ENCODE results near the gene MYEOV. TPM values are rescaled to one million over a fixed set of nuclear protein-coding genes. Genes with fewer than 3 reads are reported as not detected.

MYEOV gene
- polyA plus RNA-seq, 1 experiment: 4.5 TPM

DNA sequence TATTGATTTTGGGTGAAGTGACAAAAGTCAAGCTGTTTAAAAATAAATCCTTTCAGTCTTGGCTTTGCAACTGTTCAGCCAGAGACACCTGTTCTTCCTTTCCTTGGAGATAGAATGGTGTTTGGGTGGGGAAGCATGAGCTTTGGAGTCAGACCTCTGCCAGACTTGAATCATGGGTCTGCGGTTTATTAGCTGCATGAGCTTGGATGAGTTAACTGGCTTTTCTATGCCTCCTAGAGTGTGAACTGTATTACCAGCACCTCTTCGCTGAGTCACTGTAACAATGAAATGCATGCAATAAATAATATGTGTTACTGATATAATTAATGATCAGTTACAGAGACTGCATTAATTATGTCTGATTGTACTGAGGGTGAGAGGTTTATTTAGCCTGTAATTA lies 13.5 kb upstream of the MYEOV start:
- no peak overlapping the region for H3K4me3 ChIP-seq (ENCODE audit: low read depth, low read length)
- peaks cover 3% of the 10 kb centered on the region for H3K27me3 ChIP-seq (ENCODE audit: control insufficient read depth, insufficient read depth, low read length)
- ChIA-PET CTCF (interaction anchor here (0.8 to 2.8 kb wide), 4 partner anchors 13 to 364 kb away, joined by 3 to 17 read pairs (median 4); partner anchors contain the start of gene MYEOV), POLR2A (interaction anchor here (0.6 kb wide), 1 partner anchor 38 kb away, joined by 3 read pairs; no protein-coding TSS in a partner anchor)
- DNase-seq (ENCODE audit: low read depth): no peak
- no peaks in the 10 kb centered on the region for H3K36me3 ChIP-seq (ENCODE audit: control insufficient read depth, insufficient read depth, low read length)
- TF ChIP-seq CTCF (IDR thresholded peaks at IDR 0.05; ENCODE audit: insufficient read depth, low read depth, low read length): no peak

DNA sequence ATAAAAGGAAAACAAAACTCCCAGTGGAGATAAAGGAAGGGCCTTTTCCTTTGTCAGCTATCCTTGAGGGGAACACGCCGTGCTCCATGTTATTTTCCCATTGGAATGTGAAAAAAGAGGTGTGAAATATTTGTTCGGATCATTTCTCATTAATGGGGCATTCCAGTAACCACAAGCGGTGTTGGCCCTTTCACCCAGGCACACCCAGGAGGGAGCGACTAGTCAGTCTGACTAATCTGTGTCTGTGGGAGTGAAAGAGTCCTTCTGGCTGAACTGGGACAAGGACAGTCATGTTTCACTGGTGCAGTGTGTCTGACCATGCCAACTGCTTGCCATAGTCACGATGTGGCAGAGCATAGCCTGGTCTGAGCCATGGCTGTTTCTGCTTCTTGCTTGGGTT lies 13.0 kb upstream of the MYEOV start:
- POLR2A ChIA-PET: interaction anchor here (0.6 kb wide), 1 partner anchor 39 kb away, joined by 3 read pairs; no protein-coding TSS in a partner anchor
- H3K36me3 ChIP-seq (ENCODE audit: control insufficient read depth, insufficient read depth, low read length): no peaks in the 10 kb centered on the region
- CTCF ChIA-PET: interaction anchor here (0.8 to 2.8 kb wide), 5 partner anchors 12 to 363 kb away, joined by 3 to 17 read pairs (median 5); partner anchors contain the start of gene MYEOV
- H3K27me3 ChIP-seq (ENCODE audit: control insufficient read depth, insufficient read depth, low read length): peaks cover 3% of the 10 kb centered on the region
- peak; percentile 73 for DNase-seq (ENCODE audit: low read depth)
- H3K4me3 ChIP-seq (ENCODE audit: low read depth, low read length): no peak overlapping the region
- TF ChIP-seq CTCF (IDR thresholded peaks at IDR 0.05; ENCODE audit: insufficient read depth, low read depth, low read length): no peak

DNA sequence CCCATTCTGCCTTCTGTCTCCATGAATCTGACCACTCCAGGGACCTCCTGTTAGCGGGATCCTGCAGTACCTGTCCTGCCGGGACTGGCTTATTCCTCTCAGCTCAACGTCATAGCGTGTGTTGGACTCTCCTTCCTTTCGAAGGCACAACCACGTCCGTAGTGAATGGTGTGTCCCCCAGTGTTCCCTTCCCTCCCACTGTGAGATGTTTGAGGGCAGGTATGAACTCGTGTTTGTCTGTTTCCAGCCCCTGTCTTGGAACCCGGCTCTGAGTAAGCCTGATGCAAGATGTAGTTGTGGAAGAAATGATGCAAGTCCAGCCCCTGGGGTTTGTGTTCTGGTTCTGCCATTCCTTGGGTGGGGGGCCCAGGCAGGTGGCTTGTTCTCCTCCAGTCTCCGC lies 10.5 kb upstream of the MYEOV start:
- Histone ChIP-seq H3K36me3 (ENCODE audit: control insufficient read depth, insufficient read depth, low read length) (no peaks in the 10 kb centered on the region), H3K27me3 (ENCODE audit: control insufficient read depth, insufficient read depth, low read length) (peaks cover 3% of the 10 kb centered on the region; the same call in 1 of the 2 replicates), H3K4me3 (ENCODE audit: low read depth, low read length) (no peak overlapping the region)
- CTCF ChIA-PET: interaction anchor here (1.3 to 1.5 kb wide), 2 partner anchors 9 to 11 kb away, joined by 3 read pairs; no protein-coding TSS in a partner anchor
- POLR2A ChIA-PET: no interaction called here
- TF ChIP-seq CTCF (IDR thresholded peaks at IDR 0.05; ENCODE audit: insufficient read depth, low read depth, low read length): no peak
- no peak for DNase-seq (ENCODE audit: low read depth)

- no peak for DNase-seq (ENCODE audit: low read depth)
- ChIA-PET POLR2A (no interaction called here), CTCF (interaction anchor here (0.6 to 1.5 kb wide), 5 partner anchors 8 to 448 kb away, joined by 3 read pairs; no protein-coding TSS in a partner anchor)
- no peak for TF ChIP-seq CTCF (IDR thresholded peaks at IDR 0.05; ENCODE audit: insufficient read depth, low read depth, low read length)
- no peaks in the 10 kb centered on the region for H3K27me3 ChIP-seq (ENCODE audit: control insufficient read depth, insufficient read depth, low read length)
- no peaks in the 10 kb centered on the region for H3K36me3 ChIP-seq (ENCODE audit: control insufficient read depth, insufficient read depth, low read length)
- no peak overlapping the region for H3K4me3 ChIP-seq (ENCODE audit: low read depth, low read length)
Observed at GRCh38 chr11:69284081-69284511, 9.9 kb upstream of the MYEOV start.

DNA sequence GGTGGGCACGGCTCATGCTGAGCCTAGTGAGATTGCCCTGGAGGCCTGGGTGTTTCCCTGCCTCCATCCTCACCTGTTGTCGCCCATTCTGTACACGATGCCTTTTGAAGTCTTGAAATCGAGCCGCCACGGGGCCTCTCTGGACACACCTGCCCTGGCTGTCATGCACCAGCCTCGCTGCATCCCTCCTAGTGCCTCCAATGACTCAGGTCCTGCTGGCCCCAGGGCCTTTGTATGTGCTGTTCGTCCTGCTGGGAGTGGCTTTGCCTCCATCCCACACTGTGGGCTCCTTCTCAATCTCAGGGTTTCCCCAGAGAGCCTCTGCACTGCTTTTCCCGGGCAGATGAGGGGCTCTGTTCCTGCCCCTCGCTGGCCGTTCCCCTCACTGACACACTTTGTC lies 8.9 kb upstream of the MYEOV start:
- Histone ChIP-seq H3K36me3 (ENCODE audit: control insufficient read depth, insufficient read depth, low read length) (no peaks in the 10 kb centered on the region), H3K27me3 (ENCODE audit: control insufficient read depth, insufficient read depth, low read length) (no peaks in the 10 kb centered on the region), H3K4me3 (ENCODE audit: low read depth, low read length) (no peak overlapping the region)
- CTCF ChIA-PET: no interaction called here
- POLR2A ChIA-PET: no interaction called here
- no peak for TF ChIP-seq CTCF (IDR thresholded peaks at IDR 0.05; ENCODE audit: insufficient read depth, low read depth, low read length)
- no peak for DNase-seq (ENCODE audit: low read depth)

All from BJ (cell line).